Activated T-helper 9 cell treated with anti-CD3 and anti-CD28 coated beads, Interleukin-2, amount 50 U/mL, for 16 hours (primary cell): ENCODE results near the gene TSPAN11.
"Not testable (repeated sequence)": the region's sequence is repeated elsewhere in the genome, so short reads cannot be mapped to it uniquely, and the experiment has no call there.

ENCODE experiments used
- DNase-seq: peaks from one replicate; pipeline ENCODE4 v3.0.0-alpha.2; 2020; ENCODE audit warnings: low read depth

Gene TSPAN11

GRCh38 chr12:31019561-31019960, 93.0 kb downstream of the TSPAN11 start:
- no peak for DNase-seq

GRCh38 chr12:31019976-31020375, 93.4 kb downstream of the TSPAN11 start:
- DNase-seq, result no peak

GRCh38 chr12:31020385-31021166, 94.0 kb downstream of the TSPAN11 start:
- DNase-seq, result no peak

GRCh38 chr12:31021181-31021580, 94.6 kb downstream of the TSPAN11 start:
- no peak for DNase-seq

GRCh38 chr12:31021809-31022494, 95.4 kb downstream of the TSPAN11 start:
- DNase-seq, result no peak

GRCh38 chr12:31023271-31023724, 96.8 kb downstream of the TSPAN11 start:
- DNase-seq, result no peak

- DNase-seq, result no peak
These were observed 99.7 kb downstream of the TSPAN11 start for GRCh38 chr12:31026202-31026601.

- not testable (repeated sequence) for DNase-seq
These were observed 100.5 kb downstream of the TSPAN11 start for GRCh38 chr12:31027006-31027405.

GRCh38 chr12:31029468-31029867, 102.9 kb downstream of the TSPAN11 start:
- no peak for DNase-seq

- no peak for DNase-seq
These were observed 103.5 kb downstream of the TSPAN11 start for GRCh38 chr12:31029916-31030562.

GRCh38 chr12:31031951-31032335, 105.4 kb downstream of the TSPAN11 start:
- DNase-seq, result no peak

- DNase-seq, result no peak
These were observed 106.6 kb downstream of the TSPAN11 start for GRCh38 chr12:31033146-31033545.

GRCh38 chr12:31033681-31034080, 107.1 kb downstream of the TSPAN11 start:
- DNase-seq, result no peak

- DNase-seq, result no peak
These were observed 107.8 kb downstream of the TSPAN11 start for GRCh38 chr12:31034372-31034771.

- no peak for DNase-seq
These were observed 108.7 kb downstream of the TSPAN11 start for GRCh38 chr12:31035226-31035625.

GRCh38 chr12:31035967-31036665, 109.6 kb downstream of the TSPAN11 start:
- no peak for DNase-seq

GRCh38 chr12:31037028-31037427, 110.5 kb downstream of the TSPAN11 start:
- DNase-seq, result no peak

- no peak for DNase-seq
These were observed 111.4 kb downstream of the TSPAN11 start for GRCh38 chr12:31037931-31038330.

- no peak for DNase-seq
These were observed 114.6 kb downstream of the TSPAN11 start for GRCh38 chr12:31041033-31041564.
